HG03159 (cell line): ENCODE measurements around the gene ADAMTS1.

ENCODE experiments used
- ATAC-seq: cut with Tn5 transposase; IDR thresholded peaks from one replicate; pipeline ENCODE4 v1.9.1; 2021; ENCODE audit warnings: mild to moderate bottlenecking, moderate library complexity; ENCODE audit not compliant: unreplicated experiment

The ADAMTS1 gene

DNA sequence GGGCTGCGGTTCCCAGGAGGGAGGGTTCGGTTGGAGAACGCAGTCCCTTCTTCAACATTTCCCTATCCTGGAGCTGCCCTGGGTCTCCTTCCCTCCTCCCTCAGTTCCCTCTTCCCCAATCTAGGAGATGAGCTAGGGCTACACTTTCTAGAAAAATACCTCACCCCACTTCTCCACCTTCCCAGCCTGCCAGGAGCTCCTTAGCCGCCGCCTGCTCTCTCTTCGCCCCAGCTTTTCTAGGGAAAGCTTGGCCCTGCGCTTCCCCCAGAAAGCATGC, 488 bp upstream of the ADAMTS1 start:
- ATAC-seq = no peak

DNA sequence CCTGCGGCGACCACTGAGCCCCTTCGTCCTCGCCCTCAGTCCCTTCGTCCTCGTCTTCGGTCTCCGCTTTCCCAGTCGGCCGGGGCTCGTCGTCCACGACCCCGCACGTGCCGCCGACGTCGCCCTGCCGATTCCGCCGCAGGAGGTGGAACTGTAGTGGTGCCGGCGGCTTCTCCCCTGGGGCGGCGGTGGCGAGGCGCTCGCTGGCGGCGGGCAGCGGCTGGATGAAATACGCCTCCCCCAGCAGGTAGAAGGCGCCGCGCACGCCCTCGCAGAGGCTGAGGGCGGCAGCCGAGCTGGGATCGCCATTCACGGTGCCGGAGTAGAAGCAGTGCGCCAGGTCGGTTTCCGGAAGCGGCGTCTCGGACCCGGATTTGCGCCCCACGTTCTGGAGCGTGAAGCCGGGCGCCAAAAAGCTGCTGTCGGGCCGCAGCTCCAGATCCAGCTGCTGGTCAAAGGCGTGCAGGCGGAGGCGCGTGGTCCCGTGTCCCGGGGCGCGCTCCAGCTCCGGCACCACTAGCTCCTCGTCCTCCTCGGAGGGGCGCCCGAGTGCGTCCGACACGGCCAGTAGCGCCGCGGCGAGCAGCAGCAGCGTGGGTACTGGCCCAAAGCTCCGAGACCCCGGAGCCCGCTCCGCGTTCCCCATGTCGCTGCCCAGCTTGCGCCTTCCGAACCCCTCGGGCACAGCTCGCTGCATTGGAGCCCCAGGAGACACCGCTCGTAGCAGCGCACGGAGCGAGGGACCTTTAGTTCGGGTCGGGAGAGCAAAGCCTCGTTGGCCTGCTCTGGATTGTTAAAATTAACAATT, 747 bp downstream of the ADAMTS1 start:
- ATAC-seq = no peak

DNA sequence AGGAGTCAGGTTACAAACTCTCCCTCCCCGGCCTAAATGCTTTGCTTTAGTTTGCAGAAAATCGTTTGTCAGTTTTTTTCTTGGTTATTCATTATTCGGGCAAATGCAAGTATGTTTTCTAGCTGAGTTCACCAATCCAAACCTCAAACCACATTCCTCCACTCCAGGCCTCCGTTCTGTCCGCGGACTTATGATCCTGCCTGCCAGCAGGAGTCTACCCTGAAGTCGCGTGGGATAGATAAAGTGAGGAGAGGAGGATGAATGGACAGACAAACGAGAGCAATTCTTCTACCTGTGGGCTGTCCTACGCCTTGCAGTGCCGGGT, 1.3 kb downstream of the ADAMTS1 start:
- no peak for ATAC-seq

DNA sequence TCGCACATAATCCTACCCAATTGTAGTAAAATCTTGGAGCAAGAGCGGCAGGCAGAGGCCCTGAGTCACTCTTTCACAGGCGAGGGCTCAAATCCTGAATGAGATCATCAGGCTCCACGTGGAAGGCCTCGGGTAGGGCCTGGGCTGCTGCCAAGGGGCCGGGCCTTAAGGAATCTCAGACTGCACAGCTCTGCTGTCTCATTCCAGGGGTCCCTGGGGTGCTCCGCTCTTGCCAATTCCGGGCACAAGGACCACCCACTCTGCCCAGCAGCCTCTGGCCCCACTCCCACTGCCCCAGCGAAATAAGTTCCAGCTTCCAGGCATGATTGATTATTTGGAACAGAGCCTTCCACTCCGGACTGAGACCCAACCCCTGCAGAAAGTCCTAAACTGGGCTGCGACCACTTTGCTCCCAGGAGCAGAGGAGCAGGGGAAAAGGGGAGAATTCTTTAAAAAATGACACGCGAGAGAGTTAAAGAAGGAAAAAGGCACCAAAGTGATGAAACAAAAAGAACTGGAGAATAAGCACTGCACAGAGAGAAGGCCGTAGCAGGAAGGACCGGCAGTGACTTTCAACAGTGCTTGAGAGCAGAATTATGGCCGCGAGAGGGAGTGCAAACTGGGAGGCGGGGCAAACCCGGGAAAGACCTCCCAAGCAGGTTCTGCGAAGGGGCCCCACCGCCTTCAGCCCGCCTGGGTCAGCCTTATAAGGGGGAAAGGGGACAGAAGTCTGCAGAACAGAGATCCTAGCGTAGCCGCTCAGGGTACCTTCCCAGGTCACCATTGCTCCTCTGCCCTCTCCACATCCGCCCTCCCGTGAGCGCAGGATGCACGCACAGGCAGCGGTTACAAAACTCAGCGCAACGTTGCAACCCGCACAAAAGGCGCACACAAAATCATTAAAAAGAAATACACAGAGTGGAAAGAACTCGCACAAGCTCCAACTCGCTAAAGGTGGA, 2.0 kb downstream of the ADAMTS1 start:
- ATAC-seq = no peak

DNA sequence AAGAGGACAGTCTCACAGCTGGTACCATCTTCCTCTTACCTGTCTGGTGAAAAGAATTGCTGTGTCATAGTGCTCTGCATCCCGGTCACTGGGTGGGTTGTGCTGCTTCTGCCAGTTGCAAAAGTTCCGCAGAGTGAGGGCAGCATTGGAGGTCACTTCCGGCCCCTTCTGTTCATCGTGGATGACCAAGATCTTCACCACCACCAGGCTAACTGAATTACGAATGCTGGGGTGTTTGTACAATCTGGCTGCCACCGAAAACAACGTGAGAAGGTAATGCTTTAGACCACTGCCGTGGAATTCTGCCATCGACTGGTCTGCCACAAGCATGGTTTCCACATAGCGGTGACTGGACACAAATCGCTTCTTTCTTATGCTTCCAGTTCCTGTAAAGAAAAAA, 2.9 kb downstream of the ADAMTS1 start:
- no peak for ATAC-seq

DNA sequence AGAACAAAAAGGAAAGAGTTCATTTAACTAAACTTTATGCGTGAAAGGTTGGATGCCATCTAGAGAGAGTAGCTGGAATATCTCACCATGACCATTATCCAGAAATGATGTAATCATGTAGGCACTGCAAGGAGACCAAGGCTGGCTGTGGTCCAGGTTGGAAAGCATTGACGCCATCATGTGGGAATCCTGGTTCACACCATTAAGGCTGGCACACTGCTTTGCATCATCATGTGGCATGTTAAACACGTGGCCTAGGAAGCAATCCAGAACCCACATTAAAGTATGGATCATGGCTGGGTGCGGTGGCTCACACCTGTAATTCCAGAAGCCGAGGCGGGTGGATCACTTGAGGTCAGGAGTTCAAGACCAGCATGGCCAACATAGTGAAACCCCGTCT, 4.3 kb downstream of the ADAMTS1 start:
- no peak for ATAC-seq

DNA sequence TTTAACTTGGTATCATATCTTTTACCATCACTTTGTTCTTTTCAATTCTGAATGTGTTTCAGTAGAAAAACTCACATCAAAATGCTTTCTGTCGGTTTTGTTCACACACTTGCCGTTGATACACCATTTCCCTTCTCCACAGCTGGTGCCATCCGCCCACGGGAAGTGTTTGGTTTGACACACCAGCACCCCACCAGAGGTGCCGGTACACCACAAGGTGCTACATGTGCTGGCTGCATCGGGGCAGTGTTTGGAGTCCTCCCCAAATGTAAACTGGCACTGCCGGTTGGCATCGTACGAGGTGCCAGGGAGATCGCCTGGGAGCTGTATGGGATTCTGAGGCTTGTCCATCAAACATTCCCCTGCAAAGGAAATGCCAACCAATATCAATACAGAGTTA, 5.0 kb downstream of the ADAMTS1 start:
- no peak for ATAC-seq

DNA sequence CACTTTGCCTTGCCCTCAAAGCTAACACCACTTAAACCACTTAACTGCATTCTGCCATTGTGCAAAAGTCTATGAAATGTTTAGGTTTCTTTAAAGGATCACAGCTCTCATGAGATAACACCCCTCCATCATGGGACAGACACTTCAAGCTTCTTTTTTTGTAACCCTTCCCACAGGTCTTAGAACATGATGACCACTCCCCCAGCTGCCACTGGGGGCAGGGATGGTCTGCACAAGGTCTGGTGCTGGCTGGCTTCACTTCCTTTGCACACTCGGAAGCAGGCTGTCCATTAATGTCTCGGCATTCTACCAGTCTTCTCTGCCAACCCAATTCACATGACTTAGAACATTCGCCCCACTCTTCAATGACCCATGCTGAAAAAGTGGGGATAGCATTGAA, 7.7 kb downstream of the ADAMTS1 start:
- no peak for ATAC-seq

DNA sequence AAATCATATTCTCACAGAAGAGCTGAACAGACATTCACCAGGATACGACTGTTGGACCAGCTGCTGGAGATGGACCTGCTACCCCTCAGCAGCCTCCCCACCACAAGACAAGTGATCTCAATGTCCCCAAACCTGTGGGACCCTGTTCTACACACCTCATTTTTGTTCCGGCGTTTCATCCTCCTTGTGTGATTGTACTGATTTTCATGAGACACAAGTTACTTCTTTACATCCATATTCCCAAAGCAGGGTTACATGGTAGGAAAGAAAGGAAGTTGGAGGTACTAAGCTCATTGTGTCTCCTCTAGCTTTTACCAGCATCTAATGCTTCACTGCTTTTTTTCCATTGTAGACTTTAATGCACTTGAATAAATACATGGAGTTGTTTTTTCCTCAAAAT, 8.7 kb downstream of the ADAMTS1 start:
- no peak for ATAC-seq

DNA sequence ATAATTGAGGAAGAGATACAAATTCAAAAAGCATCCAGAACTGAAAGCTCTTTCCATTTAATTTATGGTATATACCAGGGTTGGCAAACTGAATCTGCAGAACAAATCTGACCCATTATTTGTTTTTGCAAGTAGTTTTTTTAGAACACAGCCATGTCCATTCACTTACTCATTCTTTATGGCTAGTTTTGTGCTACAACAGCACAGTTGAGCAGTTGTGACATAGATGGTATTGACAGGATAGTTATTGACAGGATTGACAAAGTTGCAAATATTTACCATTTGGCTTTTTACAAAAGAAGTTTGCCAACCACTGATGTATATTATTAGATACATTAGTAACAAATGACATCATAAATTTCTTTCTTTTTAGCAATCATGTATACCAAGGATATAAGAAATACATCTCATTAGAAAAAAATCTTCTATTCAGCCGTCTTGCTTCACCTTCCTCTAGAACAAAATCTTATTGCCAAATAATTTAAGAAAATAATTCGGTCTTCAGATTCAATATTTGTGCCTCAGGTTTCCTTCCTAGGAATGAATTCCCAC, 9.4 kb downstream of the ADAMTS1 start:
- no peak for ATAC-seq

DNA sequence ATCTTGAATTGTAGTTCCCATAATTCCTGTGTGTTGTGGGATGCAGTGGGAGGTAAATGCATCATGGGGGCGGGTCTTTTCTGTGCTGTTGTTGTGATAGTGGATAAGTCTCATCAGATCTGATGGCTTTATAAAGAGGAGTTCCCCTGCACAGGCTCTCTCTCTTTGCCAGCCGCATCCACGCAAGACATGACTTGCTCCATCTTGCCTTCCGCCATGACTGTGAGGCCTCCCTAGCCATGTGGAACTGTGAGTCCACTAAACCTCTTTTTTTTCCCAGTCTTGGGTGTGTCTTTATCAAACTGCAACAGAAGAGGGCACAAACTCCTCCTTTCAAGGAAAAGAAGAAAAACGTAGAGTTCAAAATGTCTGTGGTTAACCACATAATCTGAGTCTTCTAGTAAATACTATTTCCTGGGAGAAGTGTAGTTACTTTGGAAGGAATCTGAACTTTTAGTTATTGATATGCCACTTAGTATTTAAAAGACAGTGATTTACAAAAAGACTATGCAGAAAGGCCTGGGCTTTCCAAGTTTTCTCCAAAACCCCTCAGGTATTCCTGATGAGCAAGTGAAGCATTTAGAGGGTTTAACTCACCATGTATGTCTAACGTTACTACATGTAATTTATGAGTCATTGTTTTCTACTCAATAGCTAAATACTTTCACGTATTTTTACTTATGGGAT, 10.0 kb downstream of the ADAMTS1 start:
- ATAC-seq = no peak

DNA sequence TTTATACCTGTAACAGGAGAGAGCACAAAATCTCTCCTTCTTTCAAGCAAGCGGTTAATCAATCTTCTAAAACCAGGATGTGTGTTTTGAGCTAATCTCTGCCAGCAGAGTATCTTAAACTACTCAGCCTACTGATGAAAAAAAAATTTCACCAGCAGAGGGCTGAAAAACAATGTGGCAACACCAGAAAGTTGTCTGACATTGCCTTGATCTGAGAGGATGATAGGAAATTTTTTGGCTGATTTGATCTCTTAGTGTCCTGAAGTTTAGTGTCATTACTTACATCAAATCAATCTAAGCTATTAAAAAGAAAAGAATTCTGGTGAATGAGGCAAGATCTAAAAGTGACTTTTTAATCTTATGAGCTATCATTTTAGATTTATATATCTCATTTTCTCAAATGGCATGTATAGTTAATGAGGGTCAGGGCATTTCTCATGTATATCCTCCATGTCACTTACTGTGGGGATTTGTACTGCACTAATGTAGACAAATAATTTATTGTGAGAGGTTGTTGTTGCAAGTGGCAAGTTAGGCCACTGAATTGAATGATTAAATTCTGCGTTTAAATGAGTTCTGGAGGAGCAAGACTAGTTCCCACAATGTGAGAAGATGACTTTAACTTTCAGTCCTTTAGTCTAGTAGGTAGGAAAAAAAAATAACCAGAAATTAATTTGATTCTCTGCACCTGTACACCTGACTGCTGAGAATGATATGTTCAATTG, 10.9 kb downstream of the ADAMTS1 start:
- ATAC-seq = no peak

DNA sequence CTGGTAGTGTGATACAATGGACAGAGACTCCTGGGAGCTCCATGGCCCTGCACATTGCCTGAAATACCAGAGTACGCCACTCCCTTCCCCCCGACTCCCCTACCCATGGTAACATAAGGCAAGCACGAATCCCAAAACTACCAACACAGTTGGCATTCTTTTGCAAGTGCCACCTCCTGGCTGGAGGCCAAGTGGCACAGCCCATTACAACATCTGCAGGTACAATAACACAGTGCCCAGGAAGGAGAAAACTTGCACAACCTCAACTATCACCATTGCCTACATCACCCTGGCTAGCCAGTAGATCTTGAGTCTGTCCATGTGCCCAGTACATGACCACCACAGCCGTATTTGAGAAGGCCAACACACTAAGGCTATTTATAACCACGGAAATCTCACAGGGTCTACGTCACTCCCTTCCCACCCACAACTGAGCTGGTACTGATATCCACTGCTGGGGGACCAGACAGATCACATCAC, 11.7 kb downstream of the ADAMTS1 start:
- no peak for ATAC-seq

DNA sequence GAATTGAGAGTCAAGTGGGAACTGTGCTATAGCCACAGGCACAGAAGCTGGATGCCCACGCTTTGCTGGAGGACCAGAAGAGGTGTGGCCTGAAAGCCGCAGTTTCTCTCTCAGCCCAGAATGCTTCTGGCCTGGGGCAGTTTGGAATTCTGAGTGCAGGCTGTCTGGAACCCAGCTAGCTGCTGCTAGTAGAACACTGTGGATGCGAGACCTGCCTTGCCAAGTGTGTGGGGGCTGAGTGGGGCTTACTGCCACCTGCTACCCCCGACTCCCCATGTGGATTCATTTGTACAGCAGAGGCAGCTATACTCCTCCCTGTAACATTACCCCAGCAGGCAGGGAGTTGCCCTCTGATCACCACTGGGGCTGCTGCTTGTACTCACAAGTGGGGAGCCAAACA, 12.2 kb downstream of the ADAMTS1 start:
- no peak for ATAC-seq

DNA sequence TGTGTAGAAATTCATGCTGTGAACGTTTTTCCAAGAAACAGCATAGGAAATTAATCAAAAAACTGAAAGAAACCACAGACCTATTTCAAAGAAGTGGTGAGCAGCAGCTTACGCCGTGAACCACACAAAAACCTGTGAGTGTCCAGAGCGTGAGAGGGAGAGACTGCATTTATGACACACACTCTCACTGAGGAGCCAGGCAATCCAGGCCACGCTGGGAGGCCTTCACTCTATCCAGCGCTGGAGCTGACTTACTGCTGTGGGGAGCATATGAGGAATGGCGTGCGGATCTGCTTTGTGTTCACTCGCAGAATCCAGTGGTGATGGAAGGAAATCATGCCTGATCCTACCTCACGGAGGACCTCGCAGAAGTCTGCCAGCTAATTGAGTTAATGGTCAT, 12.7 kb downstream of the ADAMTS1 start:
- no peak for ATAC-seq

DNA sequence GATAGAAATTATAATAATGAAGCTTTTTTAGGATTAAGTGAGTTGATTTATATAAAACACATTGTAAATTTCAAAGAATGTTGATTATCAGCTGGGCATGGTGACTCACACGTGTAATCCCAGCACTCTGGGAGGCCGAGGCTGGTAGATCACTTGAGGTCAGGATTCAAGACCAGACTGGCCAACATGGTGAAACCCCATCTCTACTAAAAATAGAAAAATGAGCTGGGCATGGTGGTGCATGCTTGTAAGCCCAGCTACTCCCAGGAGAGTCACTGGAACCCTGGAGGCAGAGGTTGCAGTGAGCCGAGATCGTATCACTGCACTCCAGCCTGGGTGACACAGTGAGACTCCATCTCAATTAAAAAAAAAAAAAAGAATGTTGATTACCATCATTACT, 18.4 kb downstream of the ADAMTS1 start:
- no peak for ATAC-seq

DNA sequence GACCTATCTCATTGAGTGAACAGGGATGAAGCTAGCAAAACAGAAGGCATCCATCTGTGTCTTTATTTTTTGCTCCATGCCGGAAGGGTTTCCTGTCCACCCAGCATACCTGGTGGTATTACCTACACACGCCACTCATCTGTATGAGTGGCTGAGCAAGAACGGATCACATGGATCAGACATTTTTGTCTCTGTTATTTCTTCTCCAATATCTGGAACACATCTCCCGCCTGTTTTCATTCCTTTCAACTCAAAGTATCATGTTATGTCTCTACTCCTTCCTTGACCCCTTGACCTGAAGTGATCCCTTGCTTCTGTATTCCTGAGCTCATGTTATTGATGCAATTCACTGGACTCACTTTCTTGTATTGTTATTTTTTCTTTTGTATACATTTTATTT, 24.7 kb downstream of the ADAMTS1 start:
- no peak for ATAC-seq

DNA sequence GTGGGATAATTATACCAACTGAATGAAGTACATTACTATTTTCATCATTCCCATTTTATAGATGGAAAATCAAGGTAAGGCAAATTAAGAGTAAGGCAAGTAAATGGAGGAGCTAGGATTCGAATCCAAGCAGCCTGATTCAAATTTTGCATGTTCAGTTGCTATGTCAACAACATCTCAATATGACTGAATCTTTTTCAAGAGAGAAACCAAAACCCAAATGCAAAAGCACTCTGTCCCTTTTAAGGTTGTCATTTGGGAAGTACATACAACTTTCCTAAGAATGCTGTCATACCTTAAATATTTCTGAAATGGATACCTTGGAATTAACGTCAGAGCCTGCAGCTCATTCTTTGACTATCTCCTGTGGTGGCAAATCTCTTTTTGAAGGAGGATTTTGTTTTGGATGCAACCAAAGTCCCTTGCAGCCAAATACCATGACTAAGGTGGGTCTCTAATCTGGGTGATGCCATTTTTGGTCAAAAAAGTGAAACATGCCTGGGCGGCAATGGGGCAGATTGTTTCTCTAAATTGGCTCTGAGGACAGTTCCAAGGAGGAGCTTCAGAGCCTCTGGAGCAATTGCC, 25.4 kb downstream of the ADAMTS1 start:
- ATAC-seq = no peak

DNA sequence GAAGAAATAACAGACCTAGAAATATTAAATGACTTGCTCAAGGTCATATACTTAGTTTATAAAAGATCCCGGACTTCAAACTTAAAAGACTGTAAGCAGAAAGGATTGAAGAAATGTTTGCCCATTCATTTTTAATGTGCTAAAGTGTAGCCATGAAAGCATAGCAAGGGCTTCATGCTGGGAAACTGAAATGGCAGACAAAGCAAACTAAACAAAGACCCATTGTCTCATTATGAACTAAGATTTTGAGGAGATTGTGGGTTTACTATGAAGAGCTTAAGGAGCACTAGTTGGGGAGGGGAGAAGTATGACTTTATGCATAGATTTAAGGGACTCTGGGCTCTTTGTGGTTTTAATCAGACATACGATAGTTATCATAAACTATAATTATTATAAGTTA, 26.3 kb downstream of the ADAMTS1 start:
- no peak for ATAC-seq

DNA sequence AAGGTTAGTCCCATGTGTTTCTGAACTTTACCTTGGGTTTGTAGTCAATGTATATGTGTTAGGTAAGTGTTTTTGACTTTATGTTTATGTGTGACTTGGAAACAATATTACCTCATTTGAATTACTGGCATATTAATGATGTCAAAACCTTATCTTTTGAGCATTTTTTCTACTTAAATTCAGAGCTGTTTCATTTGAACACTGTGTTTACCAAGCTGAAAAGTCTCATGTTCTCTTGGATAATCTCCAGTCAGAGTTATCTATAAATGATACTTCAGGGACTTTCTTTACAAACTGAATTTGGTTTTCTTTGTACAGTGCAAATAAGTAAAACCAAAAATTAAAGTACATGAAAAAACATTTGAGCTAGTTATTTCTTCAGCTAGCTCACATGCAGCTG, 30.0 kb downstream of the ADAMTS1 start:
- ATAC-seq = no peak
